Ishikawa (cell line): ENCODE results near the gene GALNT2.

Experiments
- CEBPB ChIP-seq: IDR thresholded peaks from 2 replicates; pipeline ENCODE4 v1.6.1; 2012
- CREB1 ChIP-seq: IDR thresholded peaks from 2 replicates; pipeline ENCODE4 v1.6.1; 2012; ENCODE audit warnings: low read depth
- EGR1 ChIP-seq: IDR thresholded peaks from 2 replicates; pipeline ENCODE4 v1.6.1; 2012
- EP300 ChIP-seq: IDR thresholded peaks from 2 replicates; pipeline ENCODE4 v1.6.1; 2012; ENCODE audit warnings: borderline replicate concordance
- FOXM1 ChIP-seq: IDR thresholded peaks from 2 replicates; pipeline ENCODE4 v1.6.1; 2012; ENCODE audit warnings: low read depth, borderline replicate concordance
- MAX ChIP-seq: IDR thresholded peaks from 2 replicates; pipeline ENCODE4 v1.6.1; 2012
- NFIC ChIP-seq: IDR thresholded peaks from 2 replicates; pipeline ENCODE4 v1.6.1; 2012
- RAD21 ChIP-seq: IDR thresholded peaks from 2 replicates; pipeline ENCODE4 v1.6.1; 2012; ENCODE audit warnings: low read depth
- REST ChIP-seq: IDR thresholded peaks from 2 replicates; pipeline ENCODE4 v1.6.1; 2012; ENCODE audit warnings: low read depth, mild to moderate bottlenecking
- TAF1 ChIP-seq: IDR thresholded peaks from 2 replicates; pipeline ENCODE4 v1.6.1; 2012; ENCODE audit warnings: low read depth, mild to moderate bottlenecking
- TCF12 ChIP-seq: IDR thresholded peaks from 2 replicates; pipeline ENCODE4 v1.6.1; 2012; ENCODE audit warnings: low read depth
- TEAD4 ChIP-seq: IDR thresholded peaks from 2 replicates; pipeline ENCODE4 v1.6.1; 2012
- YY1 ChIP-seq: IDR thresholded peaks from 2 replicates; pipeline ENCODE4 v1.6.1; 2012; ENCODE audit warnings: low read depth
- ZBTB7A ChIP-seq: IDR thresholded peaks from 2 replicates; pipeline ENCODE4 v1.6.1; 2012; ENCODE audit warnings: low read depth
- TF ChIP-seq, protein P1 (sequence below): IDR thresholded peaks from 2 replicates; pipeline ENCODE4 v1.6.1; 2012

The GALNT2 gene

DNA sequence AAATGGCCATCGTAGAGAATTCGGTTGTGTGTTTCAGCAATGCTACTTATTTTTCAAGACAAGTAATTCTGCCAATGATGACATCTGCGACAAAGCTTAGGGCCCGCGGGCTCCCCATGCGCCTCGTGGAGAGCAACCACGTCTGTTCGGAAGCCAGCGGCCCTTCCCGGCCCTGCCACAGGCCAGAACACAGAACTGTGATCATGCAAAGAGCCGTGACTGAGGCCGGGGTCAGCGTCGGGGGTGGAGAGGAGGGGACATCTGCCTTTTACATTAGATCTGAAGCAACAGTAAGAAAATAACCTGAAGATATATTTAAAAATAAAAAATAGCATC is 255.4 kb downstream of the GALNT2 start:
- TF ChIP-seq EP300 (no peak), YY1 (no peak), EGR1 (no peak), CEBPB (no peak), TEAD4 (no peak), RAD21 (no peak), FOXM1 (no peak)

DNA sequence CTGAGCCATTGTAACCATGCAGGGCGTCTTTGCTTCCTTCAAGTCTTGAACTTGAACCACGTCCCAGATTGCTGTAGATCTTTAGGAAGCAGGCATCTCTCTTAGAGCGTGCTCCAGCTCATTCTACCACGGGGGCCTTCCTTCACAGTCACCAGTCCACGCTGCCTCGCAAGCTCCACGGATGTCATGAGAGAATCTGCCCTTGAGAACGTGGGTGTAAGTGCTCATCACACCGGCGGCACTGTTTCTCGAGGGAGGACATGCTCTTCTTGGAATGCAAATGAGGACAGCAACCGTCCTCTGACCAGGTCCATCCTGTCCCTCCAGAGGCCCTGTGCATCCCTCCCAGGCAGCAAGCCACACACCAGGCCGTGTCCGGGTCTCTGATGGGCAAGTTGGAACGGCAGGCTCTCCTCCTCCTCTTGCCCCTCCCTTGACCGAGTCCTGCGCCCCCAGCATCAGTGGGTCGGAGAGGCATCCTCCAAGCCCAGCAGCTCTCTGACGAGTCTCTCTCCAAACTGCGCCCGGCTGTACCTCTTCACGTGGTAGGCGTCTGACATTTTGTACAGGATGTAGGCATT is 256.0 kb downstream of the GALNT2 start:
- TF ChIP-seq, protein P1, sequence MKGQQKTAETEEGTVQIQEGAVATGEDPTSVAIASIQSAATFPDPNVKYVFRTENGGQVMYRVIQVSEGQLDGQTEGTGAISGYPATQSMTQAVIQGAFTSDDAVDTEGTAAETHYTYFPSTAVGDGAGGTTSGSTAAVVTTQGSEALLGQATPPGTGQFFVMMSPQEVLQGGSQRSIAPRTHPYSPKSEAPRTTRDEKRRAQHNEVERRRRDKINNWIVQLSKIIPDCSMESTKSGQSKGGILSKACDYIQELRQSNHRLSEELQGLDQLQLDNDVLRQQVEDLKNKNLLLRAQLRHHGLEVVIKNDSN = no peak
- TF ChIP-seq MAX (no peak), CEBPB (no peak), RAD21 (no peak), NFIC (no peak), TCF12 (no peak), TAF1 (no peak), EGR1 (no peak), TEAD4 (no peak), EP300 (no peak), CREB1 (no peak), YY1 (no peak), FOXM1 (no peak), REST (no peak), ZBTB7A (no peak)

DNA sequence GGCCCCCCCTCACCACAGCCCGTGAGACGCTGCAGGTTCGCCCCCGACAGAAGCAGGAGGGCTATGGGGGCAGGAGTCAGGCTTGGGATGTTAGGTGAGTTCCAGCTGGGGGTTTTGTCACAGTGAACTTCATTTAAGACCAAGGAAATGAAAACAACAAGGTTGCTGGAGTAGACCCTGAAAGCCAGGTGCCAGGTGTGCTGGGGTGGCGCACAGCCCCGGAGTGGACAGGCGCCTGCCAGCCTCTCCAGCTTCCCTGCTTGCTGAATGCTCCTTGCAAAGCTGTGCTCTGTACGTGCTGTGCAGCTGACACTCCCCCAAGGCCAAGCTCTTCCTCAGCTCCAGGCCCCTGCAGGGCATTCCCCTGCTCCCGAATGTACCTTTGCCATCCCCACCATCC is 256.6 kb downstream of the GALNT2 start:
- no peak for TF ChIP-seq YY1
- TF ChIP-seq ZBTB7A = no peak
- no peak for TF ChIP-seq TAF1

DNA sequence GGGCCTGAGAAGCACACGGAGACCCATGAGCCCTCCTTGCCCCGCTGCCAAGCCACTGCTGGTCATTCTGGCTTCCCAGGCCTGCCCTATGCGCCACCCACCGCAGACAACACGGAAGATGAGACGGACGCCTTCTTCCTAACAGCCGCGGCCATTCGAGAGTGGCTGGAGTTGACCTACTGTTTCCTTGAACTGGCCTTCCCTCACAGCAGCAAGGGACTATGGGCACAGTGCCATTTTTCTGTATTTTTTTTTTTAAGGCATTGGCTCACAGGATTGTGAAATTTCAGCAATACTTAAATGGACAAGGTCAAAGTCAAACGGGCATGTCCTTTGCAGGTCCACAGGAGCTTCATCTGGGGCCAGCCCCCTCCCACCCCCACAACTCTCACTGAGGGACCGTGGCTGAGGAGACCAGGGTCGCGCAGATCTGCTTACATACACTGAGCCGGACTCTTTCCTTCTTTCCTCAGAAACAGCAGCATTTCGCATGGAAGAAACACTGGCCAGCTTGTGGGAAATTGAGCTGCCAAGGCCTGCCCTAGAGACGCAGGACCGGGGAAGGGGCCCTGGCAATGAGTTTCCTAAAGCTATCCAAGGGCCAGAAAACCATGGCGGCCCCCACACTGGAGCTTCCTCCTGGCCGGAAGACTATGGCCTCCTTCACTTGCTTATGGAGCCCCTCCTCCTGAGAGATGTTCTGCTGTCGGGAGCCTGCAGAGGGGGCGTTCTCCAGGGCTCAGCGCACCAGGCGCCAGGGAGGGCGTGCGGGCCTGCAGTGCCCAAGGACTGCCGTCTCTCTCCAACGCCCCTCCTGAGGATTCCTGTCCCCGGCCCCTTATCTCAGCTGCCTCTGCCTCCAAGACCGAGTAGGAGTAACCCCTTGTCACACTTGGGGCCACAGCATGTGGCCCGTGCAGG is 260.2 kb downstream of the GALNT2 start:
- TF ChIP-seq ZBTB7A (no peak), CEBPB (peak; percentile 26; the same call in 1 of the 2 replicates)

DNA sequence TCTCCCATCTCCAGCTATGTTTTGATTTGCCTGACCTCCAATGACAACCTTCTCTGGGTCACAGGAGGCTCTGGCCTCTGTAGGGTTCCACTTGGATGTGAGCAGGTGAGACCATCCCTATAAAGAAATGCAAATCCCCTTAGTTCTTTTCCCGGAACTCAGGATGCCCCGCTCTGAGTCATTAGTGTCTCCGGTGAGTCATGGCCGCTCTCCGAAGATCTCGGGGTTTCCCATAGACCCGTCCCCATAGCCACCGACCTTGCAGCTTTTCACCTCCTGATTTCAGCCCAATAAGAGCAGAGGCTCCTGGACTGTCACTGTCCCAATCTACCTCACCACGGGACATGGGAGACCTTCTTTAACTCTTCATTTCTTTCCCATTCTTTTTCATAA is 260.9 kb downstream of the GALNT2 start:
- no peak for TF ChIP-seq EGR1
- TF ChIP-seq CEBPB = no peak

DNA sequence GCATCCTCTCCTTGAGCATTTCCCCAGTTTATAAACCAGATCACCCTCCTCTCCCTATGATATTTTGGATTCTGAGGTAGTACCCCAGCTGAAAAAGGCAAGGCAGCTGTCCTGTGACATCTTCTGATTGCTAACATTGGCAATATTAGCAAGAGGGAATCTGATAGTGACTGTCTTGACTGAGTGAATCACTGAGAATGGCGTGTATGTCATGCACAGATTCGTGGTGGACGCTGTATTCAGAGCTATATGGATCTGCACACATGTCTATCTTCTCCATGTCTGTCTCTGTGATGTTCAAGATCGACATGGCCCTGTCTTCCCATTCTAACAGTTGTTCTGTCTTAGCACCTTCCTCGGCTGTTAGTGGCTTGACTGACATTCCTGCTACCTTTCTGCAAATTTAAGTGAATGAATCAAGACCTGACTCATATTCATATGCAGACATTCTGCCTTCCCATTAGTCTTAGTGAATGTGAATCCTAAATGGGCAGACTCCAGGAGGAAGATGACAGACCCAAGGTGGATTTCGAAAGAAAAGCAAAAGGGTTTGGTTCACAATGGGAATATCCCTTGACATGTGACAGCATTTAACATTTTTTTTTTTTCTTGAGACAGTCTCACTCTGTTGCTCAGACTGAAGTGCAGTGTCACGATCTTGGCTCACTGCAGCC is 261.4 kb downstream of the GALNT2 start:
- TF ChIP-seq RAD21 (no peak), EP300 (no peak), NFIC (no peak), CEBPB (no peak)
- TF ChIP-seq, protein P1 = no peak

DNA sequence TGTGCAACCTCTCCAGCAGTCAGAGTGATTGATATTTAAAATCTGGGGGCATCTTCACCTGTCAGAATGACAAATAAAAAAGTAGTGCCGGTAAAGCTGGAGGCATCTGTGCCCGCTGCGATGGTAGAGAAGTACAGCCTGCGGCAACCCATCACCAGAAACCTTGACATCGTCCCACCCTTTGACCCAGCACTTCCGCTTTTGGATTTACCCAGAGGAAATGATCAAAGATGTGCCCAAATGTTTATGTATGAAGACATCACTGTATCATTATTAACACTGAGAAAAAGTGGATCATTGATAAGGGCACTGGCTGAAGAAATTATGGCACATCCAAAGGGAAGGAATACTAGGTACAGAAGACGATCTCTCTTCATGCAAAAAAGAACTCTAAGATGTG is 263.1 kb downstream of the GALNT2 start:
- no peak for TF ChIP-seq RAD21
